HG03045 (cell line): ENCODE results near the gene USP11.

Experiments used
- ATAC-seq: cut with Tn5 transposase; IDR thresholded peaks from one replicate; pipeline ENCODE4 v1.9.1; 2021; ENCODE audit warnings: mild to moderate bottlenecking, moderate library complexity; ENCODE audit not compliant: unreplicated experiment

USP11 gene

GRCh38 chrX:47202316-47202715, 30.5 kb upstream of the USP11 start:
- ATAC-seq, result no peak

GRCh38 chrX:47202877-47203276, 29.9 kb upstream of the USP11 start:
- ATAC-seq, result no peak

GRCh38 chrX:47204970-47205369, 27.8 kb upstream of the USP11 start:
- ATAC-seq, result no peak

- no peak for ATAC-seq
Measured at GRCh38 chrX:47206316-47206715, 26.5 kb upstream of the USP11 start.

- no peak for ATAC-seq
Measured at GRCh38 chrX:47208108-47208507, 24.7 kb upstream of the USP11 start.

- ATAC-seq, result no peak
Measured at GRCh38 chrX:47209508-47210238, 23.1 kb upstream of the USP11 start.

- ATAC-seq, result no peak
Measured at GRCh38 chrX:47210661-47211425, 22.0 kb upstream of the USP11 start.

- no peak for ATAC-seq
Measured at GRCh38 chrX:47212381-47213293, 20.2 kb upstream of the USP11 start.

GRCh38 chrX:47214435-47215077, 18.3 kb upstream of the USP11 start:
- ATAC-seq, result no peak

- no peak for ATAC-seq
Measured at GRCh38 chrX:47215291-47215900, 17.4 kb upstream of the USP11 start.

GRCh38 chrX:47216393-47216925, 16.4 kb upstream of the USP11 start:
- ATAC-seq, result no peak

- no peak for ATAC-seq
Measured at GRCh38 chrX:47217121-47217851, 15.5 kb upstream of the USP11 start.

- peak; percentile 88 for ATAC-seq
Measured at GRCh38 chrX:47217852-47218279, 14.9 kb upstream of the USP11 start.

- ATAC-seq, result peak; percentile 48
Measured at GRCh38 chrX:47218280-47218919, 14.4 kb upstream of the USP11 start, which contains the start of gene CDK16. TSS of gene CDK16 (plus strand) at chrX:47218681. CDS start at chrX:47223558, 4,877 bp downstream.

- no peak for ATAC-seq
Measured at GRCh38 chrX:47218920-47219815, 13.6 kb upstream of the USP11 start.

- ATAC-seq, result no peak
Measured at GRCh38 chrX:47221756-47222155, 11.1 kb upstream of the USP11 start.

GRCh38 chrX:47222751-47223350, 10.0 kb upstream of the USP11 start:
- no peak for ATAC-seq
